Coronary artery (tissue), 2 donors: ENCODE measurements around the gene ERC2.

ENCODE experiments used
- DNase-seq: peaks from one replicate; pipeline ENCODE4 v3.0.0-alpha.2; 2017; ENCODE audit warnings: low spot score
- H3K27ac ChIP-seq, 2 donors: fragments of 200-600 bp; sonication (generic); one replicate each; pipeline ENCODE4 v1.5.1; 2016 to 2019
- H3K4me3 ChIP-seq: fragments of 200-600 bp; sonication (generic); 2 replicates; pipeline ENCODE4 v1.5.1; 2016; ENCODE audit warnings: mild to moderate bottlenecking, moderate library complexity
- CTCF ChIP-seq: fragments of 200-600 bp; sonication (generic); IDR thresholded peaks from one replicate; pipeline ENCODE4 v1.5.1; 2019; ENCODE audit warnings: antibody characterized with exemption

Gene ERC2

GRCh38 chr3:55488398-55489055 lies 979.7 kb downstream of the ERC2 start:
- peak overlapping the region; percentile 89 for H3K4me3 ChIP-seq
- DNase-seq: no peak
- no peak overlapping the region for H3K27ac ChIP-seq
- TF ChIP-seq CTCF: no peak

GRCh38 chr3:55487381-55488241 lies 980.7 kb downstream of the ERC2 start:
- Histone ChIP-seq H3K4me3 (peak overlapping the region; percentile 89), H3K27ac (peak overlapping the region in 1 of 2 donors; percentile 74)
- DNase-seq: no peak
- no peak for TF ChIP-seq CTCF

GRCh38 chr3:55486857-55487380 lies 981.3 kb downstream of the ERC2 start, which contains the start of gene WNT5A:
TSS of gene WNT5A (minus strand) at chr3:55487306. CDS start at chr3:55486985, 321 bp downstream.
- DNase-seq: no peak
- Histone ChIP-seq H3K4me3 (peak within 1 kb of the TSS; percentile 89), H3K27ac (peak within 1 kb of the TSS in 1 of 2 donors; percentile 74)
- no peak for TF ChIP-seq CTCF

- peak overlapping the region; percentile 89 for H3K4me3 ChIP-seq
- peak overlapping the region in 1 of 2 donors; percentile 54 for H3K27ac ChIP-seq
- no peak for TF ChIP-seq CTCF
- DNase-seq: no peak
Observed at GRCh38 chr3:55486101-55486856, 982.0 kb downstream of the ERC2 start.

- no peak for DNase-seq
- Histone ChIP-seq H3K4me3 (peak overlapping the region; percentile 89), H3K27ac (no peak overlapping the region)
- peak; percentile 87 for TF ChIP-seq CTCF
Observed at GRCh38 chr3:55484801-55485791, 983.2 kb downstream of the ERC2 start.

GRCh38 chr3:55484191-55484689 lies 984.0 kb downstream of the ERC2 start:
- no peak for DNase-seq
- no peak for TF ChIP-seq CTCF
- H3K27ac ChIP-seq: no peak overlapping the region
- H3K4me3 ChIP-seq: no peak overlapping the region
